CD4-positive, alpha-beta T cell treated with Interleukin-1 beta for 1 hour (primary cell): Measurements from ENCODE around the gene STK39.
A peak's percentile ranks its signal among the peaks of the same experiment; 100 is the strongest.
"Not testable (repeated sequence)": the region's sequence is repeated elsewhere in the genome, so short reads cannot be mapped to it uniquely, and the experiment has no call there.

Experiments
- DNase-seq, 2 donors: peaks; one replicate each; pipeline ENCODE4 v3.0.0-alpha.2; 2020 to 2022

STK39 gene

DNA sequence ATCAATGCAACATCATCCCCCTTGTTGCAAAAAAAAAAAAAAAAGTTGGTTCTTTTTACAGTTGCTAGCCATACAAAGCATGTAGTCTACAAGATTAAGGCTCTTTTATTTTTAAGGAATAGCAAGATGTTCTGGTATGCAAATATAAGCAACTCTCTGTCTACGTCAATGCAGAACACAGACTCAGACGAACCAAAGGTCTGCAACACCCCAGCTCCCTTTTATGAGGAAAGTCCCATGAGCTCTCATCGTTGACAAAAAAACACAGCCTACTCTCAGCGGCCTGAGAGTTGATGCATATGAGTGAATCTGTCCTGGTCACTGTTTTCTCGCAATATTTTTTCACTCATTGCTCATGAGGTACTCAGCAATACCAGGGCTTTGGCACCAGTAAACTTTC, 112.9 kb downstream of the STK39 start:
- DNase-seq: no peak

DNA sequence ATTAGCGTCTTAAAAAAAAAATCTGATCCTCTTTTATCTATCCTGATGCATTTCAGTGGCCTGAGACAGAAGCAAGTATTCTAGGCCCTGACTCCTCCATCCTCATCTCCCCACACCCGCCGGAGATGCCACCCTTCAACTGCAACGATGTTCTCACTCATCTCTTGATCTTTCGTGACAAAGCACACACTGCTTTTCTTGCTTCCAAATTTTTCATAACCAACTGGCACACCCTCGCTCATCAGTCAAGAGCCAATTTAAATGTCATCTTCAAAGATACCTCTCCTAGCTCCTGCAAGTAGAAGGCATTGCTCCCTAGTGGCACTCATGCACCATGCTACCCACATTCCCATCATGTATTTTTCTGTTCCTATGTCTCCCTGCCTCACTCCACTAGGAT, 115.0 kb downstream of the STK39 start:
- DNase-seq: no peak

DNA sequence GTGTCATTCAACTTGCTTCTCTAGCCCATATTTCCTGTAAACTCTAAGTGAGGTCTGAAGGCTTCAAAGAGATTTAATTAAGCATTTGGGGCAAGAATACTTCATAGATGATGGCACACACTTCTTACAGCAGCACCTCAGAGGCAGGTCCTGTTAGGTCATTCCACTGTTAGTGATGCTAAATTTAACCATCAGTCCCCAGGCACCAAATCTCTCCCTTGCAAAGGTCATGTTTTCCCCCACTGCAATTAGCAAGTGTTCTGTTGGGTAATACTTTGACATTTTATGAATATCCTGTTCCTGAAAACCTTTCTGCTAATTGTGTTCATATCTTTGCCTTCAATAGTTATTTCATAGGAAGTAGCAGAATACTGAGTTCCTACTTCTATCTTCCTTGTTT, 117.0 kb downstream of the STK39 start:
- no peak for DNase-seq

GRCh38 chr2:168127371-168127770, 120.0 kb downstream of the STK39 start:
- DNase-seq: no peak

DNA sequence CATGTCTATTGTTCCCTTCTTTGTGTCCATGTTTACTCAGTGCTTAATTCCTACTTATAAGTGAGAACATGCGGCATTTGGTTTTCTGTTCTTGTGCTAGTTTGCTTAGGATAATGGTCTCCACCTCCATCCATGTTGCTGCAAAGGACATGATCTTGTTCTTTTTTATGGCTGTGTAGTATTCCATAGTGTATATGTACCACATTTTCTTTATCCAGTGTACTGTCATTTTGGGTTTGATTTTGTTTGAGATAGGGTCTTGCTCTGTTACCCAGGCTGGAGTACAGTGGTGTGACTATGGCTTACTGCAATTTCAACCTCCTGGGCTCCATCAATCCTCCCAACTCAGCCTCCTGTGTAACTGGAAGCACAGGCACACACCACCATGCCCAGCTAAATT, 125.2 kb downstream of the STK39 start:
- DNase-seq: not testable (repeated sequence)

GRCh38 chr2:168120730-168121129, 126.7 kb downstream of the STK39 start:
- no peak for DNase-seq

DNA sequence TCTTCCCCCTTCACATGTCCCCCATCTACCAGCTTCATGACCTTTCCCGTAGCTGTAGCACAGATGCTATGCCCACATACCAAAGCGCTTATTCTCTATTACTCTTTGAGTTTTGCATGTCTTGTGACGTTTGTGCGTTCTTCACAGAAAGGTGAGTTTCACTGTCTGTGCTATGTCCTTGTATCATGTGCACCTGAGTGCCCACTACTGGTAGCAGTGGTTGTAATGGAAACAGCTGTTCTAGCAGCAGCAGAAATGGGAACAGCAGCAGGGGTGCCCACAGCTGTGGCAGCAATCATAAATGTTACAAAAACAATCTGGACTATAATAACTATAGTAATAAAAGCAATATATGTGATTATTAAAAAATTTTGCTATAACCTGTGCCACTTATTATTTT, 127.1 kb downstream of the STK39 start:
- no peak for DNase-seq

DNA sequence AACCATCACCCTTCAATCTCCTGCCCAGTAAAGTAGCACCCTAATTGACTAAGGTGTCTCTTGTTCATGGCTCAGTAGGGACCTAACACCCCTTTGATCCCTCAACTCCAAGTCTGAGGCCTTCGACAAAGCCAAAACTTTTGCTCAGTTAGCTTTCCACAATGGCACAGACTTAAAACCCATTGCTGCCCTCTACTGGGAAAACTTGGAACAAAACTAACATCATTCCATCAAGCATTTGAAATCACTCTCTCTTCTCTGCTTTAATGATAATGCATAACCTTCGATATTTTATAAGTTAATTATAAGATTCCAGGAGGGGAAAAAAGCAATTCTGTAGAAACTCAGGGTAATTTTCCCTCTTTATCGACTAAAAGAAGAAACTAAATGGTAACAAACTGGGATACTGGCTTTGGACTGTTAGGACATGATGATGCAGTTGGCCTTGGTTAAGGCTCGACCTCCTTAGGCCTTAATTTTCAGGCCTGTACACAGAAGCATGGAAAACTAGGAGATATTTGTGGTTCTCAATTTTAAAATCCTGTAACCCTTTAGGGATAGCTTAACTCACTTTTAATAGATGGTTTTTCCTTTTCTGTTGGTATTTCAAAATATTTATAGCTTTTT, 127.8 kb downstream of the STK39 start:
- DNase-seq: peak in 1 of 2 donors; percentile 44

DNA sequence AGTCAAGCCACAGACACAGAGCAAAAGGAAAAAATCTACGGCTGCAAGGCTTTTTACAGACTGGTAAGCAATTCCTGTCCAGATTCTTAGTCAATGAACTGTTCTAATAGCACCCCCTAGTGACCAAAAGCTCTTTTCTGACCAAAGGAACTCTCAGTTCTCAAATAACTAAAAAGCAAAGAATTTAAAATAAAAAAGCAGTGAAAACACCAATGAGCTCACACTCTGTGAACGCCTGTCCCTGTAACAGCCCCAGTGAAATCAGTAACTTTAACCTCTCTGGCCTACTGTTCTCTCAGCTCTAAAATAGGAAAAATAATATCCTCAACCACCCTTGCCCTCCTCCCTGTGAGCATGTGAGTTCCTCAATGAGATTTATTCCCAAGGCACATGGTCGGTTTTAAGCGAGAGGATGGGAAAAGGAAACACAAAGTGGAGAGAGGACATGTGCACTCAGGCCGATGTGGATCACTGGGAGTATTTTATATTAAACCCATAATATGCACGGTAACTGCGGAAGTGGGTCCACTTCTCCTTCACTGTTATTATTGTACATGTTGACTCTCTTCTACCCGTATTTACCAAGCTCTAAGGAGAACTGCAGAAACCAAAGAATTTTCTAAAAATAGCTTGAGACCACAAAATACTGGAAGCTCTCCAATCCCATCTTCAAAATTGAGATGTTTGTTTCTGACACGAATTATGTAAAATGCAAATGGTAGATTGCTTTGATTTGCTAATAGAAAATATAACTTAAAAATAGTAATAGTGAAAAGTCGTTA, 128.5 kb downstream of the STK39 start:
- peak in 1 of 2 donors; percentile 59 for DNase-seq

DNA sequence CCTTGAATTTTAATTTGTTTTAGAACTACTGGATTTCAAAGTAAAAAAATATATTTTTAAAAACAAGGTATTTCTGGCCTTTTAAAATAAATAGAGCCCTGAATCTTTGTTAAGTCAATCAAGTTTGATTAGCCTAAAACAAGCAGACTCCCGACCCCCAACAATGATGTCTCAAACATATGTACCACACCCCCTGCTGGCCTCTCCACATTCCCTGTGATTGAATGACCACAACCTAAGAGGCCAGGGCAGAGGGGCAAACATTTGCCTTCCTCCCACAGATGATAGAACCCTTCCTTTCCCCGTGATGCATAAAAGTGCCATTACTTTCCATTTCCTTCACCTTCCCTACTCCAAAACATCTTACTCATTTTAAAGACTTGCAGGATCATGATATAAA, 130.9 kb downstream of the STK39 start:
- DNase-seq: no peak

DNA sequence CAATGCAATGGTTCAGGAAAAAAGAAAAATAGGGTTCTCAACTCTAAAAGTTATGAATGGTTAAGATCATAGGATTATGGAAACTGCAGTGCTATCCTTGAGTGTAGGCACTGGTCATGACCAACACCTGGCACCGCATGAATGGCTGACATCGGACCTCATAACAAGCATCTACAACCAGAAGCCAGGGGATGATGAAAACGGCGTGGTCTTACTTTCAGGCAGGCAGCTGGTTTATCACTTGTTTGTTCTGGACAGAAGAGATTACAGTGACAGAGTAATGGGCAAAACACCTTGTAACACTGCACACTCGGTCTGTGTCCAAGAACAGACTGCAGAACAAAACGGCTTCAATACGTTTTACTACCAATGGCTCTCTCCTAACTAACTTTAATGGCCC, 132.8 kb downstream of the STK39 start:
- no peak for DNase-seq

- no peak for DNase-seq
Measured at GRCh38 chr2:168114040-168114439, 133.4 kb downstream of the STK39 start.

- DNase-seq: no peak
Measured at GRCh38 chr2:168107322-168107721, 140.1 kb downstream of the STK39 start.

GRCh38 chr2:168105127-168105683, 142.2 kb downstream of the STK39 start:
- no peak for DNase-seq

- no peak for DNase-seq
Measured at GRCh38 chr2:168097431-168097830, 150.0 kb downstream of the STK39 start.

DNA sequence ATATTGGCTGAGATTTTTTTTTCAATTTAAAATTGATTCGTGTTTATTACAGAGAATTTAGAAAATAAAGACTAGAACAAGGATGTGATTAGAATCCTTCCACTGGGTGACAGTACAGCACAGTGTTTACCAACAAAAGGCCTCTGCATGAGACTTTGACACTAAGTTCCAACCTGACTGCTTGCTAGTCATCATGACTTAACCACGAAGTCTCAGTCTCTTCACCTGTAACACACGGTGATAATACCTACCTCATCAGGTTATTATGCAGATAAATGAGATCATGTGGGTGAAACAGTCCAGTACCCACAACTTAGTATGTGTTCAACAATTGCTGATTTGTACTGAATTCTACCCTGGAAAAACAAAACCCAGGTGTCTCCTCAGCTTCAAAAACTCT, 151.2 kb downstream of the STK39 start:
- no peak for DNase-seq

GRCh38 chr2:168091986-168092385, 155.4 kb downstream of the STK39 start:
- no peak for DNase-seq

GRCh38 chr2:168090366-168091135, 156.8 kb downstream of the STK39 start:
- no peak for DNase-seq

DNA sequence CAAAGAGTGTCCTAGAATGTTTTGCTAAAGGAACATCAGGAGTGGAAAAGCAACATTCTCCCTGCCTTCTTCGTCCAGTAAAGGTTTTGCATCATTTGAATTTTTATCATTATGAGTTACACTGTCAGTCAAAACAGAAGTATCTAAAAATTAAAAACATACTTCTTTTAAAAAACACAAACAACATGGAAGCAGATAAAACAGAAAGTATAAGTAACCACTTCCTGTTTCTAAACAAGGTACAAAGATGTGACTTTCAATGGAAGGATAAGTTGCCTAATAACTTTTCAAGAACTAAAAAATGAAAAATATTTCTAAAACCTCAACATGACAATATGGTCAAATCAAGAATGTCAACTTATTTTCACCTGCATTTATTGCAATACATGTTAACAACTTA, 158.2 kb downstream of the STK39 start:
- DNase-seq: no peak

- no peak for DNase-seq
Measured at GRCh38 chr2:168087401-168087800, 160.0 kb downstream of the STK39 start.

DNA sequence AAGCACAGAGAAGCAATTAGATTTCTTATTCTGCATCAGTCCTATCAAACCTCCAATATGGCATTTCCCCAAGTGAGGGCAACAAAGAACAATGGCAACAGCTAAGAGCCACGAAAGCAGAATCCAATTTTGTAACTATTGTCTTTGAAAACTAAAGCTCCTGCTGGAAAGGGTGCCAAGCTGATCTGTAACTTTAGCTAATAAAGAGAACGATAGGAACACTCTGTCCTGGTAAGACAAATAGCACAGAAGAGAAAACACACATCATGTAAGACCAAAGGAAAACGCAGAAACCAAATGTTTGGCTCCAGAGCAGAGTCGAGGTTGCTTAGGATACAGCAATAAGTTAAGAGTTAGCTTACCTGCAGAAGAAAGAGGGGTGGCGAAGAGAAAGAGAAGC, 160.5 kb downstream of the STK39 start:
- no peak for DNase-seq

DNA sequence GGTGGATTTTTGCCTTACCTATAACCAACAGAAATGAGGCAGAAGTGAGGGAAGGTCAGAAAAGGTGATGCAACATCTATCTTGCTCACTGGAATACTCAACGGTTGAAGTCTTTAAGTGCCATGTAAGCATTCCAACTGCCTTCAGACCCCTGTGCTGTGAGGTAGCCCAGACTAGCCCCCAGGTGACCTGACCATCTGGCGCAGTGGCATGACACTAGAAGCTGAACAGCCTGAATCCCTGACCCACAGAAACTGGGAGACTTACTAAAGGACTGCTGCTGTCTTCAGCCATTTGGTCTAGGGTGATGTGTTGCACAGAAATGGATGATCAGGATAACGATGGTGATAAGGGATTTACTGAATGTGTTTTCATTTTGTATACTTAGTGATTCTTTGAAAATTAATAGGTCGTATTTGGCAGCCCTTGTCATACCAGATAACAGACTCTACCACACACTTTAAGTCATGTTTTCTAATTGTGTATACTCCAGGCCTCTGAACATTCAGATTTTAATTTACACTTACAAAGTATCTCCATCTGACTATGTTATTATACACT, 161.5 kb downstream of the STK39 start:
- no peak for DNase-seq

- DNase-seq: no peak
Measured at GRCh38 chr2:168084288-168084687, 163.1 kb downstream of the STK39 start.
